ENCODE data around the gene CALHM6. TPM values are rescaled to one million over a fixed set of nuclear protein-coding genes. Genes with fewer than 3 reads are reported as not detected.

Gene CALHM6
- total RNA-seq, 2 donors from 2014 or later, result 2.3 to 3.1 TPM

DNA sequence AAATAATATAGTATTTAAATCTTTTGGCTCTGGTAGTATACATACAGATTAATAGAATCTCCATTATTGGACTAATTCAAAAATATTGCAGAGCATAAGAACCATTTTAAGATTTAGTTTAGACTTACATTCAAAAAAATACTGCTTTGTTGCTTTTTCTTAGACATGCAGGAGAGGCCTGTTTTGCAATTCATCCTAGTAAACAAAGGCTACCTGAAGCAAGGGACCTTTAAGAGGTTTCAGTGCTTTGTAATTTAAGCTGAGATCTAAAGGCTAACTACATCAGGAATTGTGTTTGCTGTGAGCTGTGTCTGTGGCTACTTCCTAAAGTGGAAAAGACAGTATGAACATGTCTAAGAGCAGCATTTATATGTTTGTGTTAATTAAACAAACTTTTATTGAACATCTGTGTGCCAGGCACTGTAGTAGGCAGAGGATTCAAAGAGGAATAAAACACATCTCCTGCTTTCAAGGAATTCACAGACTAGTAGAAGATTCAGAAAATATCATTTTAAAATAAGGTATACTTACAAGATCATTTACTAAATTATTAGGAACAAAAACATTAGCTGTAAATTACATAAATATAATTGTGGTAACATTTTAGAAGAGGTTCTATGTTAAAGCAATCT lies 29.1 kb upstream of the CALHM6 start:
- Histone ChIP-seq H3K27ac (no peak overlapping the region), H3K4me1 (no peaks in the 10 kb centered on the region), H3K9me3 (no peaks in the 10 kb centered on the region), H3K4me3 (no peak overlapping the region), H3K36me3 (peaks cover 31% of the 10 kb centered on the region), H3K27me3 (no peaks in the 10 kb centered on the region)
- no peak for TF ChIP-seq CTCF (IDR thresholded peaks at IDR 0.05)
- DNase-seq (ENCODE audit: low spot score), result no peak

GRCh38 chr6:116433206-116433712 lies 27.9 kb upstream of the CALHM6 start:
- Histone ChIP-seq H3K4me3 (no peak overlapping the region), H3K36me3 (peaks cover 20% of the 10 kb centered on the region)

GRCh38 chr6:116434056-116434725 lies 27.0 kb upstream of the CALHM6 start:
- peaks cover 20% of the 10 kb centered on the region for H3K36me3 ChIP-seq
- H3K27ac ChIP-seq, result no peak overlapping the region
- no peak for TF ChIP-seq CTCF (IDR thresholded peaks at IDR 0.05)
- no peak for DNase-seq (ENCODE audit: low spot score)
- H3K9me3 ChIP-seq, result no peaks in the 10 kb centered on the region
- no peaks in the 10 kb centered on the region for H3K27me3 ChIP-seq
- no peak overlapping the region for H3K4me3 ChIP-seq
- no peaks in the 10 kb centered on the region for H3K4me1 ChIP-seq

More at GRCh38 chr6:116433206-116433712, 27.9 kb upstream of the CALHM6 start:
- Histone ChIP-seq H3K4me1 (no peaks in the 10 kb centered on the region), H3K27ac (no peak overlapping the region), H3K9me3 (no peaks in the 10 kb centered on the region), H3K27me3 (no peaks in the 10 kb centered on the region)
- no peak for DNase-seq (ENCODE audit: low spot score)
- TF ChIP-seq CTCF (IDR thresholded peaks at IDR 0.05), result no peak

DNA sequence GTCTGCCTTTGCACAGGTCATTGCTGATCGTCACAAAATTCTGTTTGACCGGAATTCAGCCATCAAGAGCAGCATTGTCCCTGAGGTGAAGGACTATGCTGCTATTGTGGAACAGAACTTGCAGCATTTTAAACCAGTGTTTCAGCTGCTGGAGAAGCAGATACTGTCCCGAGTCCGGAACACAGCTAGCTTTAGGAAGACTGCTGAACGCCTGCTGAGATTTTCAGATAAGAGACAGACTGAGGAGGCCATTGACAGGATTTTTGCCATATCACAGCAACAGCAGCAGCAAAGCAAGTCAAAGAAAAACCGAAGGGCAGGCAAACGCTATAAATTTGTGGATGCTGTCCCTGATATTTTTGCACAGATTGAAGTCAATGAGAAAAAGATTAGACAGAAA lies 24.6 kb upstream of the CALHM6 start:
- no peaks in the 10 kb centered on the region for H3K27me3 ChIP-seq
- TF ChIP-seq CTCF (IDR thresholded peaks at IDR 0.05), result no peak
- peaks cover 16% of the 10 kb centered on the region for H3K36me3 ChIP-seq
- H3K4me3 ChIP-seq, result no peak overlapping the region
- H3K4me1 ChIP-seq, result no peaks in the 10 kb centered on the region
- no peaks in the 10 kb centered on the region for H3K9me3 ChIP-seq
- DNase-seq (ENCODE audit: low spot score), result no peak
- H3K27ac ChIP-seq, result no peak overlapping the region

- Histone ChIP-seq H3K4me1 (no peaks in the 10 kb centered on the region), H3K9me3 (no peaks in the 10 kb centered on the region), H3K27me3 (no peaks in the 10 kb centered on the region), H3K4me3 (no peak overlapping the region), H3K36me3 (peaks cover 16% of the 10 kb centered on the region), H3K27ac (no peak overlapping the region)
- TF ChIP-seq CTCF (IDR thresholded peaks at IDR 0.05), result no peak
- no peak for DNase-seq (ENCODE audit: low spot score)
Measured at GRCh38 chr6:116437656-116438055, 23.5 kb upstream of the CALHM6 start.

All from right atrium auricular region (tissue), 2 donors.